Smooth muscle cell of the pulmonary artery (primary cell): ENCODE data around the gene C17orf67. TPM values are rescaled to one million over a fixed set of nuclear protein-coding genes. Genes with fewer than 3 reads are reported as not detected.

ENCODE experiments used
- total RNA-seq: library from RNA; depleted of rRNA; stranded (reverse); fragments of >200 nt; gene quantifications from 2 replicates; pipeline ENCODE4 v1.2.3, GENCODE V29; 2014

The C17orf67 gene, protein sequence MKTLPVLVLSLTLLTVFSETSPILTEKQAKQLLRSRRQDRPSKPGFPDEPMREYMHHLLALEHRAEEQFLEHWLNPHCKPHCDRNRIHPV
- 0.69 and 0.91 TPM in 2 replicates for total RNA-seq

DNA sequence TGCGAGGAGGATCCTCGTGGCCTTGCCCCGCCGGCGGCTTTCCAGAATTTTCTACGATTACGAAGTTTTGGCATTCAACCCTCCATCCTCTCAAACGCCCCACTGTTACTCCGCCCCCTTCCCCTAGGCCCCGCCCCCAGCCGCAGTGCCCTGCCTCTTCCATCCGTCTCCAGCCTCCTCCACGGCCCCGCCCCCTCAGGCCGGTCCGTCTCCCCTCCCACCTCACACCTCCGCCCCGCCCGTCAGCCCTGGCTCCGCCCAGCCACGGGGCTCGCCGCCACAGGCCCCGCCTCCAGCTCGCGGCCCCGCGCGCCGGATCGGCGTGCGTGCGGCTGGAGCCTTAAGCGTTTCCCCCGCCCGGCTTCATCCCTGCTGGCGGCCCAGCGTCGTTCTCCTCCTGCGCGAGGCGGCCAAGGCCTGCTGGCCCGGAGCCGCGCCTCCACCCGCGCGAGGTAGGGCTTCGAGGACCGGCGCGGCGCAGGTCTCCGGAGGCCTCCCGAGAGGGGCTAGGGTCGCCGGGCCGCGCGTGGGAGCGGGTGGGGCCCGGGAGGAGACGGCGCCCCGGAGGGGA lies at the start of gene C17orf67, which contains the start of gene DGKE:
TSS of gene C17orf67 (minus strand) at position 112 of the 571 bp plus-strand sequence. CDS start 18,110 bp downstream, outside the sequence.
TSS of gene DGKE (plus strand) at position 343 of the 571 bp plus-strand sequence. CDS start 645 bp downstream, outside the sequence.

Other genes with a start within 250 kb of the C17orf67 start
- gene NOG, start 240.2 kb downstream of the C17orf67 start, total RNA-seq: 1.6 and 2.0 TPM in 2 replicates
- 6.3 and 7.4 TPM in 2 replicates for gene DGKE, start 231 bp upstream of the C17orf67 start, total RNA-seq
- gene TRIM25, start 80.1 kb upstream of the C17orf67 start, total RNA-seq: 30.8 and 35.4 TPM in 2 replicates
- 9.6 and 10.7 TPM in 2 replicates for gene COIL, start 127.1 kb upstream of the C17orf67 start, total RNA-seq
- gene SCPEP1, start 144.2 kb upstream of the C17orf67 start, total RNA-seq: 82.8 and 112 TPM in 2 replicates